ENCODE results near the gene LKAAEAR1. TPM values are rescaled to one million over a fixed set of nuclear protein-coding genes. Genes with fewer than 3 reads are reported as not detected.

Gene LKAAEAR1
- total RNA-seq, 3 donors from 2014 or later (not counting 1 experiment from before 2014, with no cell fraction given) = not detected

GRCh38 chr20:64065974-64066343 lies 18.2 kb downstream of the LKAAEAR1 start:
- TF ChIP-seq CTCF (IDR thresholded peaks at IDR 0.05) = no peak
- Mint-ChIP-seq H3K9me3 (no peaks in the 10 kb centered on the region), H3K36me3 (no peaks in the 10 kb centered on the region), H3K4me1 (peaks cover 30 to 62% of the 10 kb centered on the region in 2 donors), H3K27me3 (ENCODE audit: low read depth in 2 of 2) (no peaks in the 10 kb centered on the region), H3K27ac (peak overlapping the region; percentile 71 to 87), H3K4me3 (peak overlapping the region; percentile 74)
- DNase-seq (peak; percentile 70 to 81), ATAC-seq (peak; percentile 75 to 81 (median 80))
- Histone ChIP-seq H3K4me1 (ENCODE audit: control insufficient read depth, insufficient read depth, low read length) (peaks cover 79% of the 10 kb centered on the region), H3K36me3 (ENCODE audit: control insufficient read depth, insufficient read depth, low read length) (no peaks in the 10 kb centered on the region), H3K4me3 (ENCODE audit: low read length) (no peak overlapping the region), H3K9me3 (ENCODE audit: control insufficient read depth, insufficient read depth, low read length) (no peaks in the 10 kb centered on the region), H3K27me3 (ENCODE audit: control insufficient read depth, insufficient read depth, low read length) (no peaks in the 10 kb centered on the region), H3K27ac (ENCODE audit: low read length) (peak overlapping the region; percentile 58)
- intact Hi-C loops (cut with micrococcal nuclease) = no loop called here
- 13% methylated on average over 5 of the region's 5 CpGs for WGBS (ENCODE audit: insufficient coverage)

GRCh38 chr20:64065062-64065973 lies 18.9 kb downstream of the LKAAEAR1 start:
- no peak for TF ChIP-seq CTCF (IDR thresholded peaks at IDR 0.05)
- H3K9me3 ChIP-seq (ENCODE audit: control insufficient read depth, insufficient read depth, low read length) = no peaks in the 10 kb centered on the region
- no peak for ATAC-seq
- peaks cover 79% of the 10 kb centered on the region for H3K4me1 ChIP-seq (ENCODE audit: control insufficient read depth, insufficient read depth, low read length)
- peak overlapping the region; percentile 58 for H3K27ac ChIP-seq (ENCODE audit: low read length)
- WGBS (ENCODE audit: insufficient coverage) = 50% methylated on average over 27 of the region's 27 CpGs
- Mint-ChIP-seq H3K27me3 (ENCODE audit: low read depth in 2 of 2) (no peaks in the 10 kb centered on the region), H3K4me3 (peak overlapping the region; percentile 74), H3K36me3 (no peaks in the 10 kb centered on the region), H3K4me1 (peaks cover 30 to 62% of the 10 kb centered on the region in 2 donors), H3K27ac (peak overlapping the region; percentile 71 to 87), H3K9me3 (no peaks in the 10 kb centered on the region)
- H3K27me3 ChIP-seq (ENCODE audit: control insufficient read depth, insufficient read depth, low read length) = no peaks in the 10 kb centered on the region
- intact Hi-C loops (cut with micrococcal nuclease) = no loop called here
- no peaks in the 10 kb centered on the region for H3K36me3 ChIP-seq (ENCODE audit: control insufficient read depth, insufficient read depth, low read length)
- peak in 1 of 2 donors; percentile 50 for DNase-seq
- H3K4me3 ChIP-seq (ENCODE audit: low read length) = no peak overlapping the region

- H3K9me3 ChIP-seq (ENCODE audit: control insufficient read depth, insufficient read depth, low read length) = no peaks in the 10 kb centered on the region
- H3K27me3 Mint-ChIP-seq (ENCODE audit: low read depth in 2 of 2) = no peaks in the 10 kb centered on the region
- H3K4me1 Mint-ChIP-seq = peaks cover 30 to 62% of the 10 kb centered on the region in 2 donors
- H3K27me3 ChIP-seq (ENCODE audit: control insufficient read depth, insufficient read depth, low read length) = no peaks in the 10 kb centered on the region
- ATAC-seq (no peak), DNase-seq (no peak)
- H3K4me3 Mint-ChIP-seq = peak overlapping the region; percentile 86
- peaks cover 68% of the 10 kb centered on the region for H3K4me1 ChIP-seq (ENCODE audit: control insufficient read depth, insufficient read depth, low read length)
- no peak for TF ChIP-seq CTCF (IDR thresholded peaks at IDR 0.05)
- H3K27ac Mint-ChIP-seq = peak overlapping the region in 1 of 2 donors; percentile 87
- 74% methylated on average over 12 of the region's 12 CpGs for WGBS (ENCODE audit: insufficient coverage)
- H3K4me3 ChIP-seq (ENCODE audit: low read length) = no peak overlapping the region
- no peaks in the 10 kb centered on the region for H3K36me3 Mint-ChIP-seq
- H3K27ac ChIP-seq (ENCODE audit: low read length) = no peak overlapping the region
- intact Hi-C loops (cut with micrococcal nuclease) = no loop called here
- no peaks in the 10 kb centered on the region for H3K9me3 Mint-ChIP-seq
- H3K36me3 ChIP-seq (ENCODE audit: control insufficient read depth, insufficient read depth, low read length) = no peaks in the 10 kb centered on the region
These were observed 20.0 kb downstream of the LKAAEAR1 start for GRCh38 chr20:64064145-64064698.

Measured in natural killer cell (primary cell).